GM12875 (cell line): ENCODE measurements around the gene CTNNBL1.

Experiments used
- H3K4me3 ChIP-seq: one replicate; pipeline ENCODE4 v1.5.1; 2011; ENCODE audit warnings: low read depth, low read length, control low read depth
- CTCF ChIP-seq: IDR thresholded peaks from 2 replicates; pipeline ENCODE4 v1.5.1; 2011; ENCODE audit warnings: low read depth, mild to moderate bottlenecking, control low read depth, inconsistent platforms, low read length, moderate library complexity, borderline replicate concordance; ENCODE audit not compliant: insufficient read depth

CTNNBL1 gene

GRCh38 chr20:37901240-37901639 is 207.4 kb downstream of the CTNNBL1 start:
- H3K4me3 ChIP-seq = no peak overlapping the region
- no peak for TF ChIP-seq CTCF

GRCh38 chr20:37901654-37902503 is 208.0 kb downstream of the CTNNBL1 start:
- H3K4me3 ChIP-seq = peak overlapping the region; percentile 54
- TF ChIP-seq CTCF = peak; percentile 76

- no peak for TF ChIP-seq CTCF
- peak within 1 kb of the TSS; percentile 54 for H3K4me3 ChIP-seq
Measured at GRCh38 chr20:37902504-37903313, 208.9 kb downstream of the CTNNBL1 start, which contains the start of gene VSTM2L. Gene VSTM2L (plus strand): TSS chr20:37903127. CDS start chr20:37903351, 224 bp downstream.

- peak; percentile 58 for TF ChIP-seq CTCF
- peak overlapping the region; percentile 54 for H3K4me3 ChIP-seq
Measured at GRCh38 chr20:37903317-37904007, 209.6 kb downstream of the CTNNBL1 start.

GRCh38 chr20:37904008-37904642 is 210.3 kb downstream of the CTNNBL1 start:
- TF ChIP-seq CTCF = no peak
- no peak overlapping the region for H3K4me3 ChIP-seq

GRCh38 chr20:37904845-37905373 is 211.1 kb downstream of the CTNNBL1 start:
- no peak overlapping the region for H3K4me3 ChIP-seq
- TF ChIP-seq CTCF = no peak
